ENCODE results near the gene DEFB132. TPM values are rescaled to one million over a fixed set of nuclear protein-coding genes. Genes with fewer than 3 reads are reported as not detected.

The DEFB132 gene
- polyA plus RNA-seq, 1 donor: not detected

DNA sequence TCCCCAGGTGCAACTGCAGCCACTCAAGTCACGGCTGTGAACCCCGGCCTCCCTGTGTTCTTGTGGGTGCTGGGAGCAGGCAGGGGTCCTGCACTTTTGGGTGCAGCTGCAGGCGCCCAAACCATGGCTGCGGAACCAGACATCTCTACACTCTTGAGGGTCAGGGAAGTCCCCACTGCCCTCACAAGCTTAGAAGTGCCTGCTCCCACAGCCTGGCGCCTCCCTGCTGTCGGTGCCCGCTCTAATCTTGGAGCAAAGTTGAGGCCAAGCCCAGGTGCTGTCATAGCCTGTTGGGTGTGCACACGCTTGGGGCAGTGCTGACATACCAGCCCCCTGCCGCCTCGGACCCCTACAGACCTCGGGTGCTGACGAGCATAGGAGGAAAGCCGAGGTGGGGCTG, 6.2 kb downstream of the DEFB132 start:
- H3K27me3 ChIP-seq (ENCODE audit: control insufficient read depth, insufficient read depth, low read length): peaks cover 5% of the 10 kb centered on the region
- no peaks in the 10 kb centered on the region for H3K9me3 ChIP-seq (ENCODE audit: control insufficient read depth, low read depth, low read length)
- H3K27ac ChIP-seq (ENCODE audit: low read length): no peak overlapping the region
- no CpG with 5 or more reads among the region's 13 CpGs for WGBS (ENCODE audit: insufficient coverage, low lambda C conversion rate)
- no peak overlapping the region for H3K4me3 ChIP-seq (ENCODE audit: low read length)
- no peaks in the 10 kb centered on the region for H3K36me3 ChIP-seq (ENCODE audit: control insufficient read depth, insufficient read depth, low read length)
- DNase-seq: no peak
- peaks cover 4% of the 10 kb centered on the region for H3K4me1 ChIP-seq (ENCODE audit: control insufficient read depth, insufficient read depth, low read length)

- H3K9me3 ChIP-seq (ENCODE audit: control insufficient read depth, low read depth, low read length): no peaks in the 10 kb centered on the region
- DNase-seq: peak; percentile 78
- peak overlapping the region; percentile 56 for H3K4me3 ChIP-seq (ENCODE audit: low read length)
- no peak overlapping the region for H3K27ac ChIP-seq (ENCODE audit: low read length)
- no peaks in the 10 kb centered on the region for H3K36me3 ChIP-seq (ENCODE audit: control insufficient read depth, insufficient read depth, low read length)
- H3K4me1 ChIP-seq (ENCODE audit: control insufficient read depth, insufficient read depth, low read length): peaks cover 4% of the 10 kb centered on the region
- WGBS (ENCODE audit: insufficient coverage, low lambda C conversion rate): no CpG with 5 or more reads among the region's 43 CpGs
- H3K27me3 ChIP-seq (ENCODE audit: control insufficient read depth, insufficient read depth, low read length): no peaks in the 10 kb centered on the region
These were observed 9.4 kb downstream of the DEFB132 start for GRCh38 chr20:266596-267562.

- Histone ChIP-seq H3K27me3 (ENCODE audit: control insufficient read depth, insufficient read depth, low read length) (no peaks in the 10 kb centered on the region), H3K4me3 (ENCODE audit: low read length) (no peak overlapping the region), H3K4me1 (ENCODE audit: control insufficient read depth, insufficient read depth, low read length) (peaks cover 4% of the 10 kb centered on the region), H3K9me3 (ENCODE audit: control insufficient read depth, low read depth, low read length) (no peaks in the 10 kb centered on the region), H3K36me3 (ENCODE audit: control insufficient read depth, insufficient read depth, low read length) (peaks cover 9% of the 10 kb centered on the region), H3K27ac (ENCODE audit: low read length) (no peak overlapping the region)
- DNase-seq: no peak
- WGBS (ENCODE audit: insufficient coverage, low lambda C conversion rate): no CpG with 5 or more reads among the region's 5 CpGs
These were observed 13.0 kb downstream of the DEFB132 start for GRCh38 chr20:270517-270916.

DNA sequence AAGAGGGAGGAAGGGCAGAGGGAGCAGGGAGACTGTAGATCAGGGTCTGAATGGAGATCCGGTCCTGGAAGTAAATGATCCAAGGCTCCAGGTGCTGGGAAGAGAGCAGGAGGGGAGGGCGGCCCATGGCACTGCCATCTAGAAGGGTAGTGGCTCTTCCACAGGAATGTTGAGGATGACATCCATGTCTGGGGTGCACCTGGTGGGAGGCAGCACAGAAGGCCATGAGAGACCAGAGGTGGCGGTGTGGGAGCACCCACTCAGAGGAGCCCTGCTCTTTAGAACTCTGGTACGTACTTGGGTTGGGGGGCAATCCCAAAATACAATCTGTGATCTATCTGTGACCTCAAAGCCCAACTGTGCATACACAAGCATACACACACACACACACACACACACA, 13.5 kb downstream of the DEFB132 start:
- H3K27ac ChIP-seq (ENCODE audit: low read length): no peak overlapping the region
- no peak overlapping the region for H3K4me3 ChIP-seq (ENCODE audit: low read length)
- H3K36me3 ChIP-seq (ENCODE audit: control insufficient read depth, insufficient read depth, low read length): peaks cover 14% of the 10 kb centered on the region
- WGBS (ENCODE audit: insufficient coverage, low lambda C conversion rate): no CpG with 5 or more reads among the region's 4 CpGs
- peaks cover 4% of the 10 kb centered on the region for H3K4me1 ChIP-seq (ENCODE audit: control insufficient read depth, insufficient read depth, low read length)
- no peak for DNase-seq
- no peaks in the 10 kb centered on the region for H3K9me3 ChIP-seq (ENCODE audit: control insufficient read depth, low read depth, low read length)
- no peaks in the 10 kb centered on the region for H3K27me3 ChIP-seq (ENCODE audit: control insufficient read depth, insufficient read depth, low read length)

DNA sequence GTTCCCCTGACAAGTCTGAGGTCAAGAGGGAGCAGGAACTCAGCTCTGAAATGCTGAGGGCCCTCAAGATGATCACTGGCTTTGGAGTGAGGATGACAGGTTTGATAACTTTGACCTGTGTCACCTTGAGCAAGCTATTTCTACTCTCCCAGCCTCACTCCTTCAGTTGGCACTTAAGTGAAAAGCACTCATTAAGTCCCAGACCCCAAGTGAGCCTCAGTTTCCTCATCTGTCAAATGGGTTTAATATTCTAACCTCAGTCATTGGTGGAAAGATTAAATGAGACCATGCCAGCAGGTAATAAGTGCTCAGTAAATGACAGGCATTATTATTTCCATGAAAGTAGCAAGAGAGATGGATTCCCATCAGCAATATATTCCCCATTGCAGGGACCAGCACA, 14.0 kb downstream of the DEFB132 start:
- no peak for DNase-seq
- peaks cover 18% of the 10 kb centered on the region for H3K36me3 ChIP-seq (ENCODE audit: control insufficient read depth, insufficient read depth, low read length)

GRCh38 chr20:272718-273117, 15.2 kb downstream of the DEFB132 start:
- H3K36me3 ChIP-seq (ENCODE audit: control insufficient read depth, insufficient read depth, low read length): peaks cover 27% of the 10 kb centered on the region

More for the DNA sequence above, 14.0 kb downstream of the DEFB132 start:
- peaks cover 4% of the 10 kb centered on the region for H3K4me1 ChIP-seq (ENCODE audit: control insufficient read depth, insufficient read depth, low read length)
- no peak overlapping the region for H3K27ac ChIP-seq (ENCODE audit: low read length)
- no peak overlapping the region for H3K4me3 ChIP-seq (ENCODE audit: low read length)
- H3K9me3 ChIP-seq (ENCODE audit: control insufficient read depth, low read depth, low read length): no peaks in the 10 kb centered on the region
- H3K27me3 ChIP-seq (ENCODE audit: control insufficient read depth, insufficient read depth, low read length): no peaks in the 10 kb centered on the region

DNA sequence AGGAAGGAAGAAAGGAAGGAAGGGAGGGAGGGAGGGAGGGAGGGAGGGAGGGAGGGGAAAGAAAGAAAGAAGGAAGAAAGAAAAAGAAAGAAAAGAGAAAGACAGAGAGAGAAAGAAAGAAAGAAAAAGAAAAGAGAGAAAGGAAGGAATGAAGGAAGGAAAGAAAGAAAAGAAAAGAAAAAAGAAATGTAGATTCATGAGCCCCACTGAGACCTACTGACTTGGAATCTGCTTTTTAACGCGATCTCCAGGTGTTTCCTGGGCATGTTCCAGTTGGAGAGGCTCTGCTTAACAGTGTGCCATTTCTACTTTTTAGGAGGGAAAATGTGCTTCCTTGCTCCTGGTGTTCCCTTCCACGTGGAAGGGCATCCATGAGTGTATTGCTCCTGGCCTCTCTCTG, 16.4 kb downstream of the DEFB132 start:
- DNase-seq: no peak
- Histone ChIP-seq H3K27me3 (ENCODE audit: control insufficient read depth, insufficient read depth, low read length) (no peaks in the 10 kb centered on the region), H3K36me3 (ENCODE audit: control insufficient read depth, insufficient read depth, low read length) (peaks cover 32% of the 10 kb centered on the region), H3K9me3 (ENCODE audit: control insufficient read depth, low read depth, low read length) (no peaks in the 10 kb centered on the region), H3K4me3 (ENCODE audit: low read length) (no peak overlapping the region), H3K4me1 (ENCODE audit: control insufficient read depth, insufficient read depth, low read length) (no peaks in the 10 kb centered on the region), H3K27ac (ENCODE audit: low read length) (no peak overlapping the region)
- WGBS (ENCODE audit: insufficient coverage, low lambda C conversion rate): no CpG with 5 or more reads among the region's 3 CpGs

More at GRCh38 chr20:272718-273117, 15.2 kb downstream of the DEFB132 start:
- Histone ChIP-seq H3K27me3 (ENCODE audit: control insufficient read depth, insufficient read depth, low read length) (no peaks in the 10 kb centered on the region), H3K4me3 (ENCODE audit: low read length) (no peak overlapping the region), H3K27ac (ENCODE audit: low read length) (no peak overlapping the region), H3K4me1 (ENCODE audit: control insufficient read depth, insufficient read depth, low read length) (no peaks in the 10 kb centered on the region), H3K9me3 (ENCODE audit: control insufficient read depth, low read depth, low read length) (no peaks in the 10 kb centered on the region)
- no peak for DNase-seq

GRCh38 chr20:275791-276190, 18.3 kb downstream of the DEFB132 start:
- peaks cover 3% of the 10 kb centered on the region for H3K9me3 ChIP-seq (ENCODE audit: control insufficient read depth, low read depth, low read length)
- H3K4me1 ChIP-seq (ENCODE audit: control insufficient read depth, insufficient read depth, low read length): no peaks in the 10 kb centered on the region
- H3K36me3 ChIP-seq (ENCODE audit: control insufficient read depth, insufficient read depth, low read length): peaks cover 37% of the 10 kb centered on the region
- no CpG with 5 or more reads among the region's 7 CpGs for WGBS (ENCODE audit: insufficient coverage, low lambda C conversion rate)
- no peak overlapping the region for H3K4me3 ChIP-seq (ENCODE audit: low read length)
- H3K27me3 ChIP-seq (ENCODE audit: control insufficient read depth, insufficient read depth, low read length): no peaks in the 10 kb centered on the region
- DNase-seq: no peak
- no peak overlapping the region for H3K27ac ChIP-seq (ENCODE audit: low read length)

DNA sequence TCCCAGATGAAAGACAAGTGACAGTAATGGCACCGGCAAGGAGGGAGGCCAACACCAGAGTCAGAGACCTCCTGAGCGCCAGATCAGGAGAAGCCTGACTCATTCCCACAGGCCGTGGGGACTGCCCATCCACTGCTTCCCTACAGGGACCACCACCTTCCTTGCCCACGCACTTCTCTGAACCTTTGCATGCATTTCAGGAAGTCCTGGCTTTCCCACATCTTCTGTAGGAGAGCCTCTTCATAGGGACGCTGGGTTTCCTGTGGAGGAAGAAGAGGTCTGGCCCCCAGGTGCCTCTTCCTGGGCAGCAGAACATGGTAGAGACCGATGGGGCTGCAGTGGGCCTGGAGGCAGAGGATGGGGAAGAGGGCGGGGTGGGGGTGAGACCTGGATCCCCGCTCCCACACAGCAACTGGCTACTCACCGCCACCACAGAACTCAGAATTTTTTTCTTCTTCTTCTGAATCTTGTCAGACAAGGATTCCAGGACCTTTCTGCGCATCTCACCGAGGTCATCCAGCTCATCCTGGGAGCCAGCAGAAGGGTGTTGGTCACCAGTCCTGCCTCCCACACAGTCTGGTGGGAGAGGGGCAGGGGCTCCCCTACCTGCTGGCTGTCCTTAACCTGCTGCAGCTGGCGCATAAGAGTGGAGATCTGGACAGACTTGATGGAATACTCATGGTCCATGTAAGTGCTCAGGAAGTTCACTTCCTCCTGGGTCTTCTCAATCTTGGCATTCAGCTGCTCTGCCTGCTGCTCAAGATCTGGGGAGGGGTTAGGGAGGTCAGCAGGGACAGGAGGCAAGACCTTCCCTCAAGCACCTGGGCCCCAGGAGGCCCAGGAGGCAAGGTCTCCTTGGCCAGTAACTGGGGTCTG, 19.3 kb downstream of the DEFB132 start:
- Histone ChIP-seq H3K27ac (ENCODE audit: low read length) (no peak overlapping the region), H3K27me3 (ENCODE audit: control insufficient read depth, insufficient read depth, low read length) (no peaks in the 10 kb centered on the region), H3K9me3 (ENCODE audit: control insufficient read depth, low read depth, low read length) (peaks cover 3% of the 10 kb centered on the region), H3K36me3 (ENCODE audit: control insufficient read depth, insufficient read depth, low read length) (peaks cover 45% of the 10 kb centered on the region), H3K4me1 (ENCODE audit: control insufficient read depth, insufficient read depth, low read length) (no peaks in the 10 kb centered on the region), H3K4me3 (ENCODE audit: low read length) (no peak overlapping the region)
- no peak for DNase-seq
- WGBS (ENCODE audit: insufficient coverage, low lambda C conversion rate): no CpG with 5 or more reads among the region's 12 CpGs

GRCh38 chr20:277496-277781, 19.9 kb downstream of the DEFB132 start:
- Histone ChIP-seq H3K4me1 (ENCODE audit: control insufficient read depth, insufficient read depth, low read length) (no peaks in the 10 kb centered on the region), H3K27ac (ENCODE audit: low read length) (no peak overlapping the region)
- 80% methylated on average over 1 of the region's 3 CpGs for WGBS (ENCODE audit: insufficient coverage, low lambda C conversion rate)

More at GRCh38 chr20:277496-277781, 19.9 kb downstream of the DEFB132 start:
- Histone ChIP-seq H3K9me3 (ENCODE audit: control insufficient read depth, low read depth, low read length) (peaks cover 3% of the 10 kb centered on the region), H3K27me3 (ENCODE audit: control insufficient read depth, insufficient read depth, low read length) (no peaks in the 10 kb centered on the region), H3K4me3 (ENCODE audit: low read length) (no peak overlapping the region), H3K36me3 (ENCODE audit: control insufficient read depth, insufficient read depth, low read length) (peaks cover 48% of the 10 kb centered on the region)
- DNase-seq: no peak

Measured in large intestine (tissue), 3 donors.